GM12873 (cell line): Measurements from ENCODE around the gene DIAPH2.

Source experiments
- CTCF ChIP-seq: IDR thresholded peaks from 2 replicates; pipeline ENCODE4 v1.5.1; 2012; ENCODE audit warnings: low read depth, mild to moderate bottlenecking, moderate library complexity, low read length, control low read depth; ENCODE audit not compliant: insufficient read depth; ENCODE audit errors: missing control alignments

The DIAPH2 gene

DNA sequence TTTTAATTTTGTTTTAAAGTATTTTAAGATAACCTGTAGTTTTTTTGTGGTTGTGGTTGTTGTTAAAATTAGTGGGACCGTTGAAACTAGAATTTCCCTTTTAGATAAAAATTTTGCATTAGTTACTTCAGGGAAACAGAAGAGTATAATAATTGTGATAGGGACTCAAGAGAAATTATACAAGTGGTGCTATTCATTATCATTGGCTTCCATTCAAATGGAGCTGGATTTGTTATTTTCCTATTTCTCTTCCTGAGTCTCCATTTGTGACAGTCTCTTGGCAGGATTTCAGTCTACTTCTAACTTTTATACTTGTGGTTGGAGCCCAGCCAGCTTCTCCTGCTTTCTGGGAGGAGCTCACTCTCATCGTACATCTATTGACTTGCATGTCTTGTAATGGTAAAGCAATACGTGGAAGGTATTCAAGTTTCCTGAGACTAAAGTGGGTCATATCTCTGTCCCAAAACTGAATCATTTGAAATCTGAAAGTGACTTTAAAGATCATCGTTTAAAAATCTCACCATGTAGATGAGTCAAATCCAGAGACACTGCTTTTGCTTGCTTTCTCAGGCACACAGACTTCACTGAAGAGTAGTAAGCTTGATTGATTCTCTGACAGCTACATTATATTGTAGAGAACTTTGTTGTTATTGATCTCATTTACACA lies 354.9 kb downstream of the DIAPH2 start:
- no peak for TF ChIP-seq CTCF

GRCh38 chrX:97045470-97045869 lies 360.8 kb downstream of the DIAPH2 start:
- TF ChIP-seq CTCF = no peak

DNA sequence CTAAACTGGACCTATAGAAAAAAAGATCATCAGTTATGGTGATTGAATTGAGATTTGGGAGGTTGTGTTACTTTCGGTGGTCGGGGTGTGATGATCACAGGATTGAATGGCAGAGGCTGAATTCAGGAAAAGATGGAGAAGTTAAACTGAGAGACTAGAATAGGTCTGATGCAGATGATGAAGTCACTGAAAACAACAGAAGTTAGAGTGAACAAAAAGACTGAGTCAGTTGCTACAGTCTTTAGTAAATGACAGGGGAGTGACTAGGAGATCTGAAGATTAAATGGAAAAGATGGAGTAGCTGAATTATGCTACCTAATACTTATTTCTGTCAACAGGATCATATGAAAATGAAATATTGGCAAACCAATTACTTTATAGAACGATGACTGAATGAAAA lies 362.2 kb downstream of the DIAPH2 start:
- no peak for TF ChIP-seq CTCF

GRCh38 chrX:97050392-97050791 lies 365.8 kb downstream of the DIAPH2 start:
- TF ChIP-seq CTCF = no peak

DNA sequence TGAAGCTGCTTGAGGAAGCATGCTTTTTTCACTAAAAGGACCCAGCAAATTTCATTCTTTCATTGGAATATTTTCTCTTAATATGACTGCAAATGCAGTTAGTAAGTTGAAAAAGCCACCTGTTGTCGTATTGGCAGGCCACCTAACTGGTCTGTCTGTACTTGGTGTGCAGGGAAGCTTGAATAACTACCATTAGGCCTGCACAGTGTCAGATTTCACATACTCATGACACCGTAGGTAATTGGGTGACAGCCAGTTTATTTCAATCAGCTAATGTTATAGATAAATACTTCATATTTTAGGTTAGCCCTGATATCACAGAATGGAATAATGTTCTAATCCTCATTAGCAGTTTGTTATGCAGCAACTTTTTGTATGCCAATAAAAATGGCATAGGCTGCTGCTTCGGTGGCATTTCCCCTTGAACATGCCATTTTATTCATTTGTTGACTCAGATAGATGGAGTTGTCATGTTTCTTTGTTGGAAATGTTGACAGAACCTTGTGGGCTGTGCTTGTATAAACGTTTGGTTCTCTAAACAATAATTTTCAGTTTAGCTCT lies 372.8 kb downstream of the DIAPH2 start:
- no peak for TF ChIP-seq CTCF

DNA sequence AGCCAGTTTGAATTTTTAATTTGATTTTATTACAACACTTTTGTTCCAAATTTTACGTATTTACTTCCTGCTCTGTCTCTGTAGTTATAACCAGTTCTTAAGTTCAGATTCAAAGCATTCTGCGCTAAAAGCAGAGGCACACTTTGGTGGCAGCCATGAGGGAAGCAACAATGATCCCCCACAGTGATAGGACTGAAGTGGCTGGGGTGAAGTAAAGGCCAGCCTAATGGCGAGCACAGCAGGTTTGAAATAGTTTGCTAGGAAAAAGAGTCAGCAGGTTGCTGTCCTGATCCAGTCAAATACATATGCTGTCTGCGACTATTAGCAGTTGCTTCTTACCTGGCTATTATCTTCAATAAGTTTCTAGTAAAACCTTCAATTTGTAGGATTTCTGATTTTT lies 375.4 kb downstream of the DIAPH2 start:
- no peak for TF ChIP-seq CTCF

DNA sequence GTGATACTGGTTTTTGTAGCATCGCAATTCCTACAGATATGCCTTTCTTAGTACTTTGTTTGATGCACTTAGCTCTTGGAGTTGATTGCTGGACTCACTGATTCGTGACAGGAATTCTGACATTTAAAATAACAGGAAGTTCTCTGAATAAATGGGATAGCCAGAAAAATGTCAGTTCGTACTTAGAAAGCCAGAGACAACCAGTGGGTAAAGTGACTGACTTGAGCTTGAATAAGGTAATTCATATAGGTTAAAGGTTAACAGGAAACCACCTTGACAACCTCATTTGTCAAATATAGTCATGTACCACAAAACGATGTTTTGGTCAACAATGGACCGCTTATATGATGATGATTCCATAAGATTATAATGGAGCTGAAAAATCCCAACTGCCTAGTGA lies 380.4 kb downstream of the DIAPH2 start:
- TF ChIP-seq CTCF = no peak
